Activated naive CD4-positive, alpha-beta T cell treated with anti-CD3 and anti-CD28 coated beads, Interleukin-2, amount 50 U/mL, for 72 hours (primary cell): ENCODE results near the gene MAPK9. TPM values are rescaled to one million over a fixed set of nuclear protein-coding genes. Genes with fewer than 3 reads are reported as not detected.
A peak's percentile ranks its signal among the peaks of the same experiment; 100 is the strongest.

Source experiments
- ATAC-seq, 2 donors: fragments of 150-1000 bp; cut with Tn5 transposase; 2 replicates each; pipeline ENCODE4 v1.10.0; 2021; ENCODE audit warnings: mild to moderate bottlenecking in 2 of 2, moderate library complexity in 2 of 2
- DNase-seq, 2 donors: peaks; one replicate each; pipeline ENCODE4 v3.0.0; 2021 to 2022; ENCODE audit warnings: low spot score in 2 of 2
- H3K27ac Mint-ChIP-seq, 2 donors: one replicate each; pipeline ENCODE4 v1.8.0; 2022; ENCODE audit warnings: mild to moderate bottlenecking in 2 of 2, mixed read lengths in 2 of 2
- H3K36me3 Mint-ChIP-seq, 2 donors: one replicate each; pipeline ENCODE4 v1.8.0; 2022; ENCODE audit warnings: mixed read lengths in 2 of 2
- H3K9me3 Mint-ChIP-seq, 2 donors: one replicate each; pipeline ENCODE4 v1.8.0; 2022; ENCODE audit warnings: mixed read lengths in 2 of 2
- total RNA-seq, 2 donors: library from RNA; stranded (reverse); gene quantifications; one replicate each; pipeline ENCODE4 v1.2.3, GENCODE V29; 2022

MAPK9 gene
- total RNA-seq, 2 donors from 2014 or later = 32.3 to 35.9 TPM

- ATAC-seq = no peak
- H3K36me3 Mint-ChIP-seq = no peaks in the 10 kb centered on the region
- no peaks in the 10 kb centered on the region for H3K9me3 Mint-ChIP-seq
- no peak for DNase-seq
- no peak overlapping the region for H3K27ac Mint-ChIP-seq
Observed at GRCh38 chr5:180329606-180330269, 37.9 kb upstream of the MAPK9 start.

GRCh38 chr5:180329138-180329435 lies 37.2 kb upstream of the MAPK9 start:
- Mint-ChIP-seq H3K9me3 (no peaks in the 10 kb centered on the region), H3K27ac (no peak overlapping the region), H3K36me3 (no peaks in the 10 kb centered on the region)
- DNase-seq (no peak), ATAC-seq (no peak)

- peak; percentile 95 for ATAC-seq
- peak; percentile 78 to 85 for DNase-seq
- Mint-ChIP-seq H3K9me3 (no peaks in the 10 kb centered on the region), H3K27ac (no peak overlapping the region), H3K36me3 (no peaks in the 10 kb centered on the region)
Observed at GRCh38 chr5:180328296-180329137, 36.6 kb upstream of the MAPK9 start.

- Mint-ChIP-seq H3K9me3 (no peaks in the 10 kb centered on the region), H3K36me3 (no peaks in the 10 kb centered on the region), H3K27ac (no peak overlapping the region)
- DNase-seq = no peak
- ATAC-seq = no peak
Observed at GRCh38 chr5:180326989-180327565, 35.2 kb upstream of the MAPK9 start.

- DNase-seq (no peak), ATAC-seq (no peak)
- no peaks in the 10 kb centered on the region for H3K9me3 Mint-ChIP-seq
- H3K27ac Mint-ChIP-seq = no peak overlapping the region
- no peaks in the 10 kb centered on the region for H3K36me3 Mint-ChIP-seq
Observed at GRCh38 chr5:180324601-180324950, 32.7 kb upstream of the MAPK9 start.

- ATAC-seq = no peak
- Mint-ChIP-seq H3K27ac (no peak overlapping the region), H3K9me3 (no peaks in the 10 kb centered on the region), H3K36me3 (no peaks in the 10 kb centered on the region)
- no peak for DNase-seq
Observed at GRCh38 chr5:180323941-180324600, 32.2 kb upstream of the MAPK9 start.

- Mint-ChIP-seq H3K9me3 (no peaks in the 10 kb centered on the region), H3K36me3 (no peaks in the 10 kb centered on the region), H3K27ac (no peak overlapping the region)
- ATAC-seq (no peak), DNase-seq (no peak)
Observed at GRCh38 chr5:180323160-180323559, 31.3 kb upstream of the MAPK9 start.

- DNase-seq (no peak), ATAC-seq (no peak)
- Mint-ChIP-seq H3K9me3 (no peaks in the 10 kb centered on the region), H3K36me3 (no peaks in the 10 kb centered on the region), H3K27ac (no peak overlapping the region)
Observed at GRCh38 chr5:180318456-180319089, 26.7 kb upstream of the MAPK9 start.

GRCh38 chr5:180316586-180316985 lies 24.7 kb upstream of the MAPK9 start:
- no peak for ATAC-seq
- Mint-ChIP-seq H3K36me3 (no peaks in the 10 kb centered on the region), H3K27ac (no peak overlapping the region), H3K9me3 (no peaks in the 10 kb centered on the region)
- no peak for DNase-seq

- DNase-seq = peak; percentile 66 to 86
- Mint-ChIP-seq H3K9me3 (no peaks in the 10 kb centered on the region), H3K36me3 (no peaks in the 10 kb centered on the region), H3K27ac (no peak overlapping the region)
- peak; percentile 57 to 87 for ATAC-seq
Observed at GRCh38 chr5:180315762-180316212, 23.9 kb upstream of the MAPK9 start.

GRCh38 chr5:180313677-180314505 lies 22.0 kb upstream of the MAPK9 start:
- peak in 1 of 2 donors; percentile 71 for DNase-seq
- ATAC-seq = peak in 1 of 2 donors; percentile 96
- Mint-ChIP-seq H3K27ac (peak overlapping the region in 1 of 2 donors; percentile 36), H3K36me3 (no peaks in the 10 kb centered on the region), H3K9me3 (no peaks in the 10 kb centered on the region)

GRCh38 chr5:180311216-180311615 lies 19.3 kb upstream of the MAPK9 start:
- Mint-ChIP-seq H3K27ac (no peak overlapping the region), H3K9me3 (no peaks in the 10 kb centered on the region), H3K36me3 (no peaks in the 10 kb centered on the region)
- no peak for ATAC-seq
- DNase-seq = no peak

- no peaks in the 10 kb centered on the region for H3K36me3 Mint-ChIP-seq
- no peaks in the 10 kb centered on the region for H3K9me3 Mint-ChIP-seq
- ATAC-seq = no peak
Observed at GRCh38 chr5:180306796-180307195, 14.9 kb upstream of the MAPK9 start.

GRCh38 chr5:180305481-180305880 lies 13.6 kb upstream of the MAPK9 start:
- Mint-ChIP-seq H3K36me3 (no peaks in the 10 kb centered on the region), H3K27ac (no peak overlapping the region), H3K9me3 (no peaks in the 10 kb centered on the region)
- DNase-seq = no peak
- no peak for ATAC-seq

More at GRCh38 chr5:180306796-180307195, 14.9 kb upstream of the MAPK9 start:
- no peak overlapping the region for H3K27ac Mint-ChIP-seq
- no peak for DNase-seq

GRCh38 chr5:180304431-180305375 lies 12.8 kb upstream of the MAPK9 start:
- DNase-seq (no peak), ATAC-seq (no peak)
- H3K9me3 Mint-ChIP-seq = no peaks in the 10 kb centered on the region
- no peaks in the 10 kb centered on the region for H3K36me3 Mint-ChIP-seq
- no peak overlapping the region for H3K27ac Mint-ChIP-seq
